Stomach smooth muscle (tissue), 2 donors: ENCODE results near the gene CCT6B.
"Not testable (repeated sequence)": the region's sequence is repeated elsewhere in the genome, so short reads cannot be mapped to it uniquely, and the experiment has no call there.

Source experiments
- H3K27ac ChIP-seq: one replicate; pipeline ENCODE4 v1.7.0; 2013; ENCODE audit warnings: mild to moderate bottlenecking, low read length, inconsistent platforms
- H3K27me3 ChIP-seq, 2 donors: one replicate each; pipeline ENCODE4 v1.7.0; 2013; ENCODE audit warnings: low read length in 2 of 2; ENCODE audit not compliant: insufficient read depth in 2 of 2, control insufficient read depth in 1 of 2
- H3K36me3 ChIP-seq, 2 donors: one replicate each; pipeline ENCODE4 v1.7.0; 2013; ENCODE audit warnings: low read length in 2 of 2; ENCODE audit not compliant: control insufficient read depth in 2 of 2, insufficient read depth in 2 of 2
- H3K4me1 ChIP-seq: one replicate; pipeline ENCODE4 v1.7.0; 2013; ENCODE audit warnings: low read length; ENCODE audit not compliant: control insufficient read depth, insufficient read depth
- H3K4me3 ChIP-seq, 2 donors: one replicate each; pipeline ENCODE4 v1.7.0; 2013; ENCODE audit warnings: low read length in 2 of 2
- H3K9ac ChIP-seq, 2 donors: one replicate each; pipeline ENCODE4 v1.7.0; 2013; ENCODE audit warnings: low read length in 2 of 2, mild to moderate bottlenecking in 1 of 2
- H3K9me3 ChIP-seq, 2 donors: one replicate each; pipeline ENCODE4 v1.7.0; 2013; ENCODE audit warnings: low read length in 2 of 2; ENCODE audit not compliant: control insufficient read depth in 2 of 2
- donor health status: healthy.
- donor health status: Pancreatic carcinoma.

The CCT6B gene

GRCh38 chr17:34980353-34980680 lies 19.1 kb upstream of the CCT6B start, which contains the start of gene LIG3:
Gene LIG3, plus strand, starts transcription at chr17:34980512. Its CDS starts 2,494 bp downstream, at chr17:34983006.
- no peaks in the 10 kb centered on the region for H3K9me3 ChIP-seq
- peaks cover 17% of the 10 kb centered on the region for H3K4me1 ChIP-seq

GRCh38 chr17:34979650-34980352 lies 18.5 kb upstream of the CCT6B start:
- peak overlapping the region; percentile 96 for H3K27ac ChIP-seq
- peak overlapping the region; percentile 94 to 99 for H3K9ac ChIP-seq
- H3K9me3 ChIP-seq: no peaks in the 10 kb centered on the region
- H3K4me1 ChIP-seq: peaks cover 17% of the 10 kb centered on the region
- H3K36me3 ChIP-seq: peaks cover 3 to 7% of the 10 kb centered on the region in 2 donors
- no peaks in the 10 kb centered on the region for H3K27me3 ChIP-seq
- peak overlapping the region; percentile 42 to 82 for H3K4me3 ChIP-seq

More at GRCh38 chr17:34980353-34980680, 19.1 kb upstream of the CCT6B start, which contains the start of gene LIG3:
- Histone ChIP-seq H3K27me3 (no peaks in the 10 kb centered on the region), H3K36me3 (peaks cover 7% of the 10 kb centered on the region in 2 donors), H3K9ac (peak within 1 kb of the TSS; percentile 94 to 99), H3K4me3 (peak within 1 kb of the TSS; percentile 70 to 82), H3K27ac (peak within 1 kb of the TSS; percentile 96)

GRCh38 chr17:34979153-34979552 lies 17.9 kb upstream of the CCT6B start:
- no peak overlapping the region for H3K27ac ChIP-seq

GRCh38 chr17:34974794-34975785 lies 13.8 kb upstream of the CCT6B start:
- H3K27ac ChIP-seq: no peak overlapping the region
- peaks cover 4% of the 10 kb centered on the region for H3K4me1 ChIP-seq
- H3K9me3 ChIP-seq: no peaks in the 10 kb centered on the region
- no peak overlapping the region for H3K9ac ChIP-seq
- no peak overlapping the region for H3K4me3 ChIP-seq
- H3K27me3 ChIP-seq: no peaks in the 10 kb centered on the region
- H3K36me3 ChIP-seq: no peaks in the 10 kb centered on the region

More at GRCh38 chr17:34979153-34979552, 17.9 kb upstream of the CCT6B start:
- peak overlapping the region in 1 of 2 donors; percentile 99 for H3K9ac ChIP-seq
- H3K27me3 ChIP-seq: no peaks in the 10 kb centered on the region
- peak overlapping the region in 1 of 2 donors; percentile 42 for H3K4me3 ChIP-seq
- H3K9me3 ChIP-seq: no peaks in the 10 kb centered on the region
- peaks cover 17% of the 10 kb centered on the region for H3K4me1 ChIP-seq
- H3K36me3 ChIP-seq: peaks cover 3 to 7% of the 10 kb centered on the region in 2 donors

- H3K27ac ChIP-seq: no peak overlapping the region
- no peaks in the 10 kb centered on the region for H3K36me3 ChIP-seq
- H3K4me3 ChIP-seq: no peak overlapping the region
- no peak overlapping the region for H3K9ac ChIP-seq
- no peaks in the 10 kb centered on the region for H3K4me1 ChIP-seq
- no peaks in the 10 kb centered on the region for H3K27me3 ChIP-seq
- no peaks in the 10 kb centered on the region for H3K9me3 ChIP-seq
Observed at GRCh38 chr17:34974179-34974578, 12.9 kb upstream of the CCT6B start.

- Histone ChIP-seq H3K27me3 (no peaks in the 10 kb centered on the region), H3K4me3 (no peak overlapping the region), H3K36me3 (no peaks in the 10 kb centered on the region), H3K9me3 (no peaks in the 10 kb centered on the region), H3K9ac (no peak overlapping the region), H3K27ac (no peak overlapping the region), H3K4me1 (peaks cover 16% of the 10 kb centered on the region)
Observed at GRCh38 chr17:34958438-34958837, 2.8 kb downstream of the CCT6B start.

GRCh38 chr17:34950780-34951179 lies 10.5 kb downstream of the CCT6B start:
- not testable (repeated sequence) for H3K4me1 ChIP-seq, H3K27ac ChIP-seq, H3K9me3 ChIP-seq, H3K9ac ChIP-seq, H3K4me3 ChIP-seq, H3K36me3 ChIP-seq, H3K27me3 ChIP-seq

- Histone ChIP-seq H3K36me3 (no peaks in the 10 kb centered on the region), H3K9me3 (no peaks in the 10 kb centered on the region), H3K4me3 (no peak overlapping the region), H3K4me1 (no peaks in the 10 kb centered on the region), H3K9ac (no peak overlapping the region), H3K27ac (no peak overlapping the region), H3K27me3 (no peaks in the 10 kb centered on the region)
Observed at GRCh38 chr17:34930283-34930682, 31.0 kb downstream of the CCT6B start.

- Histone ChIP-seq H3K27ac (no peak overlapping the region), H3K9me3 (no peaks in the 10 kb centered on the region), H3K4me1 (no peaks in the 10 kb centered on the region), H3K9ac (no peak overlapping the region), H3K36me3 (no peaks in the 10 kb centered on the region), H3K27me3 (no peaks in the 10 kb centered on the region), H3K4me3 (no peak overlapping the region)
Observed at GRCh38 chr17:34926661-34927060, 34.6 kb downstream of the CCT6B start.

GRCh38 chr17:34920676-34921075 lies 40.6 kb downstream of the CCT6B start:
- no peak overlapping the region for H3K4me3 ChIP-seq
- H3K9ac ChIP-seq: no peak overlapping the region
- no peaks in the 10 kb centered on the region for H3K9me3 ChIP-seq
- H3K36me3 ChIP-seq: no peaks in the 10 kb centered on the region
- no peak overlapping the region for H3K27ac ChIP-seq
- H3K4me1 ChIP-seq: no peaks in the 10 kb centered on the region
- H3K27me3 ChIP-seq: no peaks in the 10 kb centered on the region
